BLaER1 (cell line): ENCODE data around the gene MAPK7.

Experiments
- H3K27ac ChIP-seq: shearing (Covaris generic); formaldehyde crosslinking; 2 replicates; pipeline ENCODE4 v1.8.1; 2022
- H3K27me3 ChIP-seq: shearing (Covaris generic); formaldehyde crosslinking; 2 replicates; pipeline ENCODE4 v1.8.1; 2022
- H3K36me3 ChIP-seq: shearing (Covaris generic); formaldehyde crosslinking; 2 replicates; pipeline ENCODE4 v1.8.1; 2022
- H3K4me1 ChIP-seq: shearing (Covaris generic); formaldehyde crosslinking; 2 replicates; pipeline ENCODE4 v1.8.1; 2022
- H3K4me2 ChIP-seq: shearing (Covaris generic); formaldehyde crosslinking; 2 replicates; pipeline ENCODE4 v1.8.1; 2022
- H3K4me3 ChIP-seq: shearing (Covaris generic); formaldehyde crosslinking; 2 replicates; pipeline ENCODE4 v1.8.1; 2022
- H3K9ac ChIP-seq: shearing (Covaris generic); formaldehyde crosslinking; 2 replicates; pipeline ENCODE4 v1.8.1; 2022
- H3K9me3 ChIP-seq: shearing (Covaris generic); formaldehyde crosslinking; 2 replicates; pipeline ENCODE4 v1.8.1; 2022
- H4K20me1 ChIP-seq: shearing (Covaris generic); formaldehyde crosslinking; 2 replicates; pipeline ENCODE4 v1.8.1; 2022
- Cebpa-rat ChIP-seq: shearing (Covaris generic); IDR thresholded peaks from 2 replicates; pipeline ENCODE4 v1.8.1; 2022

MAPK7 gene

DNA sequence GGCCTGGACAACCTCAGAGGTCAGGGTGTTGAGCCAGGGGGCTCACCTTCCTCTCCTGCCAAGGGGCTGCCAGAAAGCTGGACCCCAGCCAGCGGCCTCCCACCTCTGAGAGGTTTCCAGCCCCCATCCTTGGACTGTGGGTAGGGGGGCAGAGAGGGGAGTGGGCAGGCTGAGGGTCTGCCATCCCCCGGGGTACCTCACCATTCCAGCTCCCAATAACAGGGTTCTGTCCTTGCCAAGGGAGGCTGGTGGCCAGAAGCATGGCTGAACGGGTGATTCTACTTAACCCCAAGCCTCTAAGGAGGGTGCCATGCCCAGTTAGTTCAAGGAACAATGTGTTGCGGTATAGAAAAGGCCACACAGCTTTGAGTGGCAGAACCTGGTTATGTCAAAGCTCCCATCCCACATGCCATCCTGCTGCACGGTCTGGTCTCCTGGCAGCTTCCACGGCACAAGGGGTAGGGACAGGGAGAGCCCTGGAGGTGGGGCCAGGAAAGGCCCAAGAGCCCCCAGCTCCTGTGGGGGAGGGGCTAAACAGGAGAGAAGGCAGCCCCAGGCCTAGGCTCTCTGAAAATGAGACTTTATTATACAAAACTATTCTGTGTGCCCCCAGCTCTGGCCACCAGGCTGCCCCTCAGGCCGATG lies 35.6 kb upstream of the MAPK7 start:
- no peak overlapping the region for H3K27ac ChIP-seq
- no peak overlapping the region for H3K4me3 ChIP-seq
- H4K20me1 ChIP-seq: peaks cover 50% of the 10 kb centered on the region
- H3K27me3 ChIP-seq: 0 out of 2 replicates have a peak, but pooled peaks cover 5% of the 10 kb centered on the region
- H3K4me1 ChIP-seq: peaks cover 16% of the 10 kb centered on the region
- H3K36me3 ChIP-seq: no peaks in the 10 kb centered on the region
- H3K4me2 ChIP-seq: no peak overlapping the region
- no peak for TF ChIP-seq Cebpa-rat
- H3K9me3 ChIP-seq: no peaks in the 10 kb centered on the region
- no peak overlapping the region for H3K9ac ChIP-seq

DNA sequence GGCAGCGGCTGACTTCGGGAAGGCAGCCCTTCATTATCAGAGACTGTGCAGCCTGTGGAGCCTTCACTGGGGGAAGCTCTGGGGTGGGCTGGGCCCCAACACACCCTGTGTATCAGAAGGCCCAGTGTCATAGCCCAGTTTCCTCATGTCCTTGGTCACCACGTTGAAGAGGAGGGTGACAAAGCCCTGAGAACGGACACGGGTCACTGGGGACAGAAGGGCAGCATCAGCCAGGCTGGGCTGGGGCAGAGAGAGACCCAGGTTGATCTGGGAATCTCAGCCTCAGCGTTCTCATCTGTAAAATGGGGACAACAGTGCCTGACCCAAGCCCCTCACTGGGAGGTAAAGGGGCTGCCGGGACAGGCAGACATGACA lies 35.1 kb upstream of the MAPK7 start:
- no peak overlapping the region for H3K27ac ChIP-seq
- H3K4me3 ChIP-seq: no peak overlapping the region
- peaks cover 19% of the 10 kb centered on the region for H3K4me1 ChIP-seq
- H3K9me3 ChIP-seq: no peaks in the 10 kb centered on the region
- no peak for TF ChIP-seq Cebpa-rat
- H3K9ac ChIP-seq: no peak overlapping the region
- H4K20me1 ChIP-seq: peaks cover 53% of the 10 kb centered on the region
- H3K4me2 ChIP-seq: no peak overlapping the region
- H3K36me3 ChIP-seq: no peaks in the 10 kb centered on the region
- 0 out of 2 replicates have a peak, but pooled peaks cover 5% of the 10 kb centered on the region for H3K27me3 ChIP-seq

DNA sequence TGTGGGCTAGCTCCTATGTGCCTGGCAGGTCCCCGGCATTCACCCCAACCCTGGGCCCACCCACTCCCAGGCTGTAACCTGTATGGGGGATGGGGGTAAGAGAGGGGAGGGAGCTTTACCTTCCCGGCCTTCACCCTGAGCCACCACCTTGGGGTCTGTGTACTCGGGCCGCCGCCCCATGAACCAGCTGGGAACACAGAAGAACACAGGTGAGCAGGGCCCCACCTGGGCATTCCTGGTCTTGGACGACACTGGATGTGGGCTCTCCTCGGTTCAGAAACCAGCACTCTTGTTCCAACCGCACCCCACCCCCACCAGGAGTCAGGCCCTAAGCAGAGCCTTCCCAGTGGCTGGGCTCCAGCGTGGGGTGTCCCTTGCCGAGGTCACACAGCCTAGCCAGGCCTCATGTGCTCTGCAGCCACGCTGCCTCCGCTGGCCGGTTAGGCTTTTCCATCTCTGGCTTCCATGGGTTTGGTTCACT lies 34.6 kb upstream of the MAPK7 start:
- 0 out of 2 replicates have a peak, but pooled peaks cover 5% of the 10 kb centered on the region for H3K27me3 ChIP-seq
- no peak overlapping the region for H3K4me2 ChIP-seq
- H4K20me1 ChIP-seq: peaks cover 53% of the 10 kb centered on the region
- H3K4me3 ChIP-seq: no peak overlapping the region
- no peaks in the 10 kb centered on the region for H3K36me3 ChIP-seq
- TF ChIP-seq Cebpa-rat: no peak
- H3K9ac ChIP-seq: no peak overlapping the region
- H3K9me3 ChIP-seq: no peaks in the 10 kb centered on the region
- H3K27ac ChIP-seq: no peak overlapping the region
- peaks cover 19% of the 10 kb centered on the region for H3K4me1 ChIP-seq

DNA sequence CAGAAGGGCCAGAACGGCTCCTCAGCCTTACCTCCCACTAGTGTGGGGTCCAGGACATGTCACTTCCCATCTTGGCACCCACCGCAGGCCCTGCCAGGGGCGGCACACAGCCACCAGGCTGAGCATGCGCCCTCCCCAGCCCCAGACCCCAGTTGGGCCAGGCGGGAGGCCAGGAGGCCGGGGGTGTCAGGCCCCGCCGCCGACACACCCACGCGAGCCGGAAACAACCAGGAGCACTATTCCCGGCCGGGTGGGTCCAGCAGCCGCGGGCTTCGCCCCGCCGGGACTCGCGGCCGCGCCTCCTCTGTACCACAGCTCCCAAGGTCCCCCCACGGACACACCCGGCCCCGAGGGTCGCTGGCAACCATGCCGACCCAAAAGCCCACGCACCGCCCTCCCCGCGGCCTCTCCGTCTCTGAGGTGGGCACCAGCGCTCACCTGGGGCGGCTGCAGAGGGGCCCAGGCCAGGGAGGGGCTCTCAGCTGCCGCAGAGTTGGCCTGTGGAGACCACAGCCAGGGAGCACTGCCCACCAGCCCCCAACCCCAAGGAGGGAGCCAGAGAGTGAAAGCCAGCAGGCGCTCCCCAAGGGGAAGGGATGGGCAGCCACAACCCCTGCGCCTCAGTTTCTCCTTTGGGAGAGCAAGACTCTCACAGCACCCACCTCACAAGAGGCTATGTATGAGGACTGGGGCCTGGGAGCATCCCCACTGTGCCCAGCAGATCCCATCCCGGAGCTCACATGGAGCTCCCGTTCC lies 33.8 kb upstream of the MAPK7 start:
- Histone ChIP-seq H3K9ac (no peak overlapping the region), H3K27me3 (0 out of 2 replicates have a peak, but pooled peaks cover 5% of the 10 kb centered on the region), H3K27ac (no peak overlapping the region), H3K4me2 (no peak overlapping the region), H3K4me1 (peaks cover 19% of the 10 kb centered on the region), H3K36me3 (no peaks in the 10 kb centered on the region), H3K9me3 (no peaks in the 10 kb centered on the region), H4K20me1 (peaks cover 53% of the 10 kb centered on the region), H3K4me3 (no peak overlapping the region)
- TF ChIP-seq Cebpa-rat: no peak

DNA sequence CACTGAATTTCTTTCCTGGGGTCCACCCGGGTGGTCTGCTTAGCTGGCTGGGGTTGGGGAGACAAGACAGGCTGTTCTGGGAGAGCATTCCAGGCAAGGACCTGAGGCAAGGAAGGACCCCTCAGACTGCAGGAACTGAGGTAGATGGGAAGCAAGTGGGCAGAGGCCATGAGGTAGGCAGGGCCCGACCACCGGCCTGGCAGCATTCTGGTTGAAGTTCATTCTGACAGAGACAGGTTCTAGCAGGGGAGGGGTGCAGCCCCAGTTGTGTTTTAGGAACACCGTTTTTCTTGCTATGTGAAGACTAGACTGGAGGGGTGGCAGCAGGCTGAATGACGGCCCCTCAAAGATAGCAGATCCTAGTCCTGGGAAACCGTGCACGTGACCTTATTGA lies 33.2 kb upstream of the MAPK7 start:
- peaks cover 53% of the 10 kb centered on the region for H4K20me1 ChIP-seq
- TF ChIP-seq Cebpa-rat: no peak

DNA sequence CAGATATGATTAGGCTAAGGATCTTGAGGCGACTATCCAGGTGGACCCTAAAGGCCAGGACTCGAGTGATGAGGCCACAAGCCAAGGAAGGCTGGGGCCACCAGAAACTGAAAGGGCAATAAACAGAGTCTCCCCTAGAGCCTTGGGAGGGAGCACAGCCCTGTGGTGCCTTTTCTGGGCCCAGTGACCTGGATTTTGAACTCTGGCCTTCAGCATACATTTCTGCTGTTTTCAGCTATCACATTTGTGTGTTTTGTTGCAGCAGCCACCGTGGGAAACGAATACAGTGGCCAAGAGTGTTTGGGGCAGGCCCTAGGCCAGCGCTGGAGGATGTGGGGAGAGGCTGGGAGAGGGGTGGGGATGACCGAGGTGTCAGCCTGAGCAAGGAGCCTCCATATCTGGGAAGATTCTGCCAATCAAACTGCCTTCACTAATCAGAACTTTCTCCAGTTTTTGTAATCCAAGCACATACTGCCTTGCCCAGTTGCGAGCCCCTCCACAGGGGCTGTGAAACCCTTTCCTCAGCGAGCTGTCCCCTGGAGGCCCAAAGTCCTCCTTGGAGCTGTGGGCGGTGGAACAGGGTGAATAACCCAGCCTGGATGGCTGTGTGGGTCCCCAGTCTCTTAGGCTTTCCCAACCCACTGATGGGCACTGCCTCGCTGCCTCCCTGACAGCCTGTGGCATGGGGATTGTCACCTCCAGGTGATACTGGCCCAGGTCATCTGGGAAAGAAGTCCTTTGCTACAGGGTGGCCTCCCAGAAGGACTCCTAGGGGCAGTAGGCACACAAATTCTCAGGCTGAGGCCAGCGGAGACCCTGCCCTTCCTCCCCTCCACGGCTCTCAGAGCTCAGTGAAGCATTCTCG lies 32.6 kb upstream of the MAPK7 start:
- no peak overlapping the region for H3K4me3 ChIP-seq
- 0 out of 2 replicates have a peak, but pooled peaks cover 5% of the 10 kb centered on the region for H3K27me3 ChIP-seq
- H3K9me3 ChIP-seq: no peaks in the 10 kb centered on the region
- H3K4me2 ChIP-seq: no peak overlapping the region; the same call in 1 of the 2 replicates
- H3K9ac ChIP-seq: no peak overlapping the region
- no peak overlapping the region for H3K27ac ChIP-seq
- H3K4me1 ChIP-seq: peaks cover 19% of the 10 kb centered on the region
- TF ChIP-seq Cebpa-rat: no peak
- H4K20me1 ChIP-seq: peaks cover 53% of the 10 kb centered on the region
- H3K36me3 ChIP-seq: no peaks in the 10 kb centered on the region

More for the DNA sequence above, 33.2 kb upstream of the MAPK7 start:
- Histone ChIP-seq H3K4me2 (no peak overlapping the region), H3K9ac (no peak overlapping the region), H3K4me3 (no peak overlapping the region), H3K27me3 (0 out of 2 replicates have a peak, but pooled peaks cover 5% of the 10 kb centered on the region), H3K9me3 (no peaks in the 10 kb centered on the region), H3K4me1 (peaks cover 19% of the 10 kb centered on the region), H3K27ac (no peak overlapping the region), H3K36me3 (no peaks in the 10 kb centered on the region)

DNA sequence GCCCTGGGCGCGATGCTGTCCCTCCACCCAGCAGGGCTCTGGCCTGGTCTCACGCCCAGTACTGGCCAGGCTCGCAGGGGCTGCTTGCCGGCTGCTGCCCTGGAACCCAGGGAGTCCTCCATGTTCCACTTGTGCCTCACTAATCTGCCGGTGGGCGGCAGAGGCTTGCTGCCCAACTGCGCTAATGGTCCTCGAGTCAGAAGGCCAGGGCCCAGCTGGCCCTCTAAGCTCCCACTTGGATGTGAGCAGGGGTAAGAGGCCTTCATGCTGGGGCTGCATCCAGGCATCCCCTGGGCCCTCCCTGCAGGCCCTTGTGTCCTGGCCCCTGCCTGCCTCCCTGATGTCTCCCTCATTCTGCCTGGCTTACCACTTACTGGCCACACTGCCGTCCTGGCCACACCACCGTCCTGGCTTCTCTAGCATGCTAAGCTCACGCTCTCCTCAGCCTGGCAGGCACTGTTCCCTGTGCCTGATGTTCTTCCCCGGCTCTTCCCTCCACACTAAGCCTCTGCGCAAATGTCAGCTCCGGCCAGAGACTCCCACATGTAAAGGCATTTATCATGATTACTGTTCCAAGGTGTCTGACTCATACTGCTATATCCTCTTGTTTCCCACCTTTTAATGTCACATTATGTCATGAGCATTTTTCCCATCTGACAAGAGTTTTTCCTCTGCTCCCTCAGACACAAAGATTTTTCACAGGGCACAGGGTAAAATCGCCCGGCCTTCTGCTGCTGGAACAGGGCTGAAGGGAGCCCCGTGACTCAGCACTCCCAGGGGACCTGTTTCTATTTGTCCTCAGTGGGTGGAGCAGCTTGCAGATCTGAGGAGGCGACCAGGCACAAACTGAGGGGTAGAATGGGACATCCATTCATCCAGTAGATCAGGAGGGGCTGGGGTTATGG lies 31.7 kb upstream of the MAPK7 start:
- Histone ChIP-seq H3K4me2 (peak overlapping the region; percentile 71), H3K27me3 (0 out of 2 replicates have a peak, but pooled peaks cover under 1% of the 10 kb centered on the region), H3K27ac (no peak overlapping the region), H3K4me3 (no peak overlapping the region), H4K20me1 (peaks cover 53% of the 10 kb centered on the region), H3K36me3 (no peaks in the 10 kb centered on the region), H3K4me1 (peaks cover 19% of the 10 kb centered on the region), H3K9ac (no peak overlapping the region), H3K9me3 (no peaks in the 10 kb centered on the region)
- no peak for TF ChIP-seq Cebpa-rat

DNA sequence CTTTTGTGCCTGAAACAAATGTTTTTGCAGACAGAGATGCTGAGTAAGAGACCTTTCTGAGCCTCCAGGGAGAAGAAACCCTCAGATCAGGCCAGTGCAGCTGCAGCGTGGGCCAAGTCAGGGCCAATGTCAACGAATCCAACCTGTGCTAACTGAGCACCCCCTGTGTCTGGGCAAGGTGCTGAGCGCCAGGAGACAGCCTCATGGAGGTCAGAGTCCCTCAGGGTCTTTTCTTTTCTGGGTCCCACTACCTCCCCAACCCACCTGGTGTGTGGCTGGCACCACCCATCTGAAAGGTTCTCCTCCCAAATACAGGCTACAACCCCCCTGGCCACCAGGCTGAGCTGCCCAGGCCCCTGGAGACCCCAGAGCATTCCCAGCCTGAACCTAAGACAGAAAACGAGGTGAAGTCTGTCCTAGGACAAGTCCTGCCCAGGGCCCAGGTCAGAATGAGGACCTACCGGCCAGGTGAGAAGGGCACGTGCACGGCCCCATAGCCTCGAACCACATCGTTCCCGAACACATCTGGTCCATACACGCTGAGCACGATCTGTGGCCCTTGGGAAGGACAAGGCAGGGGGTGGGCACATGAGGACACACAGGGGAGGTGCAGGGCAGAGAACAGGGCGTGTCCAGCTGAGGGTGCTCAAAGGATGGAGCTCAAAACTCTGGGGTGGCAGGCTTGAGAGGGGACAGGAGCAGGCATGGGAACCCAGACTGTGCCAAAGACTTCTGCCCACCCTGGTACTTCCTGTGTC lies 30.8 kb upstream of the MAPK7 start:
- peak overlapping the region; percentile 71 for H3K4me2 ChIP-seq

More for the DNA sequence above, 30.8 kb upstream of the MAPK7 start:
- Histone ChIP-seq H3K4me3 (no peak overlapping the region), H3K27me3 (no peaks in the 10 kb centered on the region), H3K9me3 (no peaks in the 10 kb centered on the region), H3K4me1 (peaks cover 19% of the 10 kb centered on the region), H4K20me1 (peaks cover 48% of the 10 kb centered on the region), H3K9ac (no peak overlapping the region), H3K36me3 (no peaks in the 10 kb centered on the region), H3K27ac (no peak overlapping the region)
- TF ChIP-seq Cebpa-rat: no peak
